ENCODE measurements around the gene DLL4. TPM values are rescaled to one million over a fixed set of nuclear protein-coding genes. Genes with fewer than 3 reads are reported as not detected.

DLL4 gene
- total RNA-seq, 1 donor from 2014 or later, result 0.54 TPM

DNA sequence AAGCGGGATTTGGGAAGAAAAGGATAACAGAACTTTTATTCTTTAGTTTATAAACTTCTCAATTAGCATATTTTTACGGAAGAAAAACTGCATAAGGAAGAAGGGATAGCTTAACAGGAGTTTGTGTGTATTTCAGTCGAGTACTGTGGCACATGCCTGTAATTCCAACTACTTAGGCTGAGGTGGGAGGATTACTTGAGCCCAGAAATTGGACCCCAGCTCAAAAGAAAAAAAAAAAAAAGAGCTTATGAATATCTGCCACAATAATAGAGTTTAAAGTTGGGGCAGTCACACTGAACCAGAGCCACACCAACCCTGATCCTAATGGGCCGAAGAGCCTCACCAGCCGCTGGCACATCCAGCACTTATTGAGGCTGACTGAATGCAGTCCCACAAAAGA is 55.3 kb downstream of the DLL4 start:
- no peak for DNase-seq (ENCODE audit: extremely low spot score, unreplicated experiment)
- TF ChIP-seq, protein P1, sequence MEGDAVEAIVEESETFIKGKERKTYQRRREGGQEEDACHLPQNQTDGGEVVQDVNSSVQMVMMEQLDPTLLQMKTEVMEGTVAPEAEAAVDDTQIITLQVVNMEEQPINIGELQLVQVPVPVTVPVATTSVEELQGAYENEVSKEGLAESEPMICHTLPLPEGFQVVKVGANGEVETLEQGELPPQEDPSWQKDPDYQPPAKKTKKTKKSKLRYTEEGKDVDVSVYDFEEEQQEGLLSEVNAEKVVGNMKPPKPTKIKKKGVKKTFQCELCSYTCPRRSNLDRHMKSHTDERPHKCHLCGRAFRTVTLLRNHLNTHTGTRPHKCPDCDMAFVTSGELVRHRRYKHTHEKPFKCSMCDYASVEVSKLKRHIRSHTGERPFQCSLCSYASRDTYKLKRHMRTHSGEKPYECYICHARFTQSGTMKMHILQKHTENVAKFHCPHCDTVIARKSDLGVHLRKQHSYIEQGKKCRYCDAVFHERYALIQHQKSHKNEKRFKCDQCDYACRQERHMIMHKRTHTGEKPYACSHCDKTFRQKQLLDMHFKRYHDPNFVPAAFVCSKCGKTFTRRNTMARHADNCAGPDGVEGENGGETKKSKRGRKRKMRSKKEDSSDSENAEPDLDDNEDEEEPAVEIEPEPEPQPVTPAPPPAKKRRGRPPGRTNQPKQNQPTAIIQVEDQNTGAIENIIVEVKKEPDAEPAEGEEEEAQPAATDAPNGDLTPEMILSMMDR (IDR thresholded peaks at IDR 0.05), result no peak
- Mint-ChIP-seq H3K27ac (ENCODE audit: unreplicated experiment) (no peak overlapping the region), H3K4me1 (ENCODE audit: unreplicated experiment) (peaks cover 25% of the 10 kb centered on the region), H3K9me3 (ENCODE audit: unreplicated experiment) (no peaks in the 10 kb centered on the region), H3K27me3 (ENCODE audit: unreplicated experiment) (no peaks in the 10 kb centered on the region), H3K36me3 (ENCODE audit: unreplicated experiment) (peaks cover 51% of the 10 kb centered on the region), H3K4me3 (ENCODE audit: unreplicated experiment) (no peak overlapping the region)

DNA sequence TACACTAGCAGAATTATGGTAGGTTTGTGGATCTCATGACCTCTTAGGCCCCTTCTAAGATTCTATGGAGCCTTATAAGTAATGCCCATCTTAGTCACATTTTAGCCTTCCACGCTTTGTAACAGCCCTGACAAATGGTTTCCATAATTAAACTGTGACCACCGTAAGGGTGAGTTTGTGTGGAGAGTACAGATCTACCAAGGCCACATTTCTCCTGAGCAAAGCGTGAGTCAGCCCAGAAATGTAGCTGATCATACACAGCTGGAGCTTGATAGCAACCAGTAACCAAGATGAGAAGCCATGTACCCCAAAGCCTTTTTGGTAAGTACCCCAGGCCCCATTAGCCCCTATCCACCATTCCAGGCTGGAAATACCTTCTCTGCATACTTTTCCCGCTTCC is 55.8 kb downstream of the DLL4 start:
- Mint-ChIP-seq H3K27me3 (ENCODE audit: unreplicated experiment) (no peaks in the 10 kb centered on the region), H3K4me3 (ENCODE audit: unreplicated experiment) (no peak overlapping the region), H3K4me1 (ENCODE audit: unreplicated experiment) (peaks cover 25% of the 10 kb centered on the region), H3K36me3 (ENCODE audit: unreplicated experiment) (peaks cover 51% of the 10 kb centered on the region), H3K9me3 (ENCODE audit: unreplicated experiment) (no peaks in the 10 kb centered on the region), H3K27ac (ENCODE audit: unreplicated experiment) (peak overlapping the region; percentile 46)
- no peak for DNase-seq (ENCODE audit: extremely low spot score, unreplicated experiment)
- TF ChIP-seq, protein P1 (IDR thresholded peaks at IDR 0.05), result no peak

DNA sequence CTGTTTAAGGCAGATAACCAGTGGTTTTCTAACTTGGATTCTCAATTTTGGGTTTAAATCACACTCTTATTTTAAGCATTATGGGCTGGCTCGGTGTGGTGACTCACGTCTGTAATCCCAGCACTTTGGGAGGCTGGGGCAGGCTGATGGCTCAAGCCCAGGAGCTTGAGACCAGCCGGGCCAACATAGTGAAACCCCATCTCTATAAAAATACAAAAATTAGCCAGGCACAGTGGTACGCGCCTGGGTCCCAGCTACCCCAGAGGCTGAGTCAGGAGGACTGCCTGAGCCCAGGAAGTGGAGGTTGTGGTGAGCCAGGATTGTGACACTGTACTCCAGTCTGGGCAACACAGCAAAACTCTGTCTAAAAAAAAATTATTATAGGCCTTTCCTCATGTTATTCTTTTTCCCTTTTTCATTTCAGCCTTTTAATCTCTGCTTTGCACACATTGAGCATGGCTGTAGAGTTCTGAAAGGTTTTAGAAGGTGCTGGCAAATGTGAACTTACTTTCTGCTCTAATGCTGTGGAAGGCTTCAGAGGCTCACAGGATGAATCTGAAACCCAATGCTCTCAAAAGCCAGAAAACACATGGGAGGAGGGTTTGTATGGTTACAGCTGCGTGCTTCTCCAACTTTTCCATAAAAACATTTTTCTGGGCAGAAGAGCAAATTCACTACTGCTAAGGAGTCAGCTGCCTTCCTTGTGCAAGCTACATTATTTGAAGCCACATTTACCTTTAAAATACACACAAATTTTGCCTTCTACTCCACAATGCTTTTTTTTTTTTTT is 56.6 kb downstream of the DLL4 start:
- TF ChIP-seq, protein P1 (IDR thresholded peaks at IDR 0.05), result no peak
- no peak for DNase-seq (ENCODE audit: extremely low spot score, unreplicated experiment)
- no peak overlapping the region for H3K4me3 Mint-ChIP-seq (ENCODE audit: unreplicated experiment)

DNA sequence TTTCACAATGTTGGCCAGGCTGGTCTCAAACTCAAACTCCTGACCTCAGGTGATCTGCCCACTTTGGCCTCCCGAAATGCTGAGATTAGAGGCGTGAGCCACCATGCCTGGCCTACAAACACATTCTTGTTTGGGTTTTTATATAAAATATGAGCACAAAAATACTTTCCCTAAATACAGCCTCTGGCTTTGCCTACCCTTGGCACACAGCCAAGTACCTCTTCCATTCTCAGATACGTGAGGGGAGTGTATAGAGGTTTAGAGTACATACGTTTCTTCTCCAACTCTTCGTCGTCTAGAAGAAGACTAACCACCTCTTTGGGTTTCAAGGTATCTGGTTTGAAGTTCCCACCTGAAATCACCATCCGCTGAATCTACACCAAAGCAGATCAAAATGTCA is 57.7 kb downstream of the DLL4 start:
- no peaks in the 10 kb centered on the region for H3K9me3 Mint-ChIP-seq (ENCODE audit: unreplicated experiment)
- DNase-seq (ENCODE audit: extremely low spot score, unreplicated experiment), result no peak
- TF ChIP-seq, protein P1 (IDR thresholded peaks at IDR 0.05), result no peak
- H3K36me3 Mint-ChIP-seq (ENCODE audit: unreplicated experiment), result peaks cover 48% of the 10 kb centered on the region
- no peaks in the 10 kb centered on the region for H3K27me3 Mint-ChIP-seq (ENCODE audit: unreplicated experiment)
- H3K4me3 Mint-ChIP-seq (ENCODE audit: unreplicated experiment), result no peak overlapping the region
- H3K4me1 Mint-ChIP-seq (ENCODE audit: unreplicated experiment), result peaks cover 25% of the 10 kb centered on the region
- H3K27ac Mint-ChIP-seq (ENCODE audit: unreplicated experiment), result no peak overlapping the region

More for the DNA sequence above, 56.6 kb downstream of the DLL4 start:
- H3K9me3 Mint-ChIP-seq (ENCODE audit: unreplicated experiment), result no peaks in the 10 kb centered on the region
- H3K36me3 Mint-ChIP-seq (ENCODE audit: unreplicated experiment), result peaks cover 52% of the 10 kb centered on the region
- H3K27ac Mint-ChIP-seq (ENCODE audit: unreplicated experiment), result peak overlapping the region; percentile 46
- H3K4me1 Mint-ChIP-seq (ENCODE audit: unreplicated experiment), result peaks cover 25% of the 10 kb centered on the region
- H3K27me3 Mint-ChIP-seq (ENCODE audit: unreplicated experiment), result no peaks in the 10 kb centered on the region

DNA sequence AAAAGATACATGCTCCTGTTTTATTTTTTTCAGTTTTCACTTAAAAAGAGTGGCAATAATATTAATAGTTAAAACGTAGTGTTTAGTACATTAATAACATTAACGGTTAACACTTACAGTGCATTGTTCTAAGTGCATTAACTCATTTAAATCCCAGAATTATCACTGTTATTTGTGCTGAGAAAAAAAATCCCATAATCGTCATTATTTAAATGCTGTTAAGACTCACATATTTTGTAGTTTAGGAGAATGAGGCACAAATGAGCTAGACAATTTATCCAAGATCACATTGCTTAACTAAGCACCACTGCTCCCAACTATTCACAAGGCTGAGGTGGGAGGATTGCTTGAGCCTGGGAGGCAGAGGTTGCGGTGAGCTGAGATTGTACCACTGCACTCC is 59.0 kb downstream of the DLL4 start:
- TF ChIP-seq, protein P1 (IDR thresholded peaks at IDR 0.05), result no peak
- peaks cover 22% of the 10 kb centered on the region for H3K4me1 Mint-ChIP-seq (ENCODE audit: unreplicated experiment)
- H3K9me3 Mint-ChIP-seq (ENCODE audit: unreplicated experiment), result no peaks in the 10 kb centered on the region
- H3K27ac Mint-ChIP-seq (ENCODE audit: unreplicated experiment), result no peak overlapping the region
- no peaks in the 10 kb centered on the region for H3K27me3 Mint-ChIP-seq (ENCODE audit: unreplicated experiment)
- peaks cover 45% of the 10 kb centered on the region for H3K36me3 Mint-ChIP-seq (ENCODE audit: unreplicated experiment)
- no peak for DNase-seq (ENCODE audit: extremely low spot score, unreplicated experiment)
- H3K4me3 Mint-ChIP-seq (ENCODE audit: unreplicated experiment), result no peak overlapping the region

Other genes with a start within 250 kb of the DLL4 start
- 8.5 and 8.6 TPM in 2 replicates for gene RAD51, start 234.2 kb upstream of the DLL4 start, total RNA-seq
- gene RMDN3, start 174.1 kb upstream of the DLL4 start, total RNA-seq, result 30.2 and 35.6 TPM in 2 replicates
- 3.8 and 5.1 TPM in 2 replicates for gene GCHFR, start 165.3 kb upstream of the DLL4 start, total RNA-seq
- not detected in 2 replicates for gene C15orf62, start 159.4 kb upstream of the DLL4 start, total RNA-seq
- gene ZFYVE19, start 122.3 kb upstream of the DLL4 start, total RNA-seq, result 21.1 and 23.6 TPM in 2 replicates
- gene DNAJC17, start 121.9 kb upstream of the DLL4 start, total RNA-seq, result 38.1 and 39.8 TPM in 2 replicates
- not detected in 2 replicates for gene PPP1R14D, start 100.6 kb upstream of the DLL4 start, total RNA-seq
- 5.2 and 5.5 TPM in 2 replicates for gene SPINT1, start 85.3 kb upstream of the DLL4 start, total RNA-seq
- gene RHOV, start 55.1 kb upstream of the DLL4 start, total RNA-seq, result 0.34 and 0.46 TPM in 2 replicates
- 36.7 and 40.5 TPM in 2 replicates for gene VPS18, start 34.9 kb upstream of the DLL4 start, total RNA-seq
- 33.3 and 39.3 TPM in 2 replicates for gene CHAC1, start 24.1 kb downstream of the DLL4 start, total RNA-seq
- gene INO80, start 186.9 kb downstream of the DLL4 start, total RNA-seq, result 20.9 and 22.1 TPM in 2 replicates